HG03457 (cell line): ENCODE data around the gene RPL23.

Experiments used
- ATAC-seq: cut with Tn5 transposase; IDR thresholded peaks from one replicate; pipeline ENCODE4 v1.9.1; 2021; ENCODE audit warnings: moderate number of reproducible peaks; ENCODE audit not compliant: unreplicated experiment

RPL23 gene

GRCh38 chr17:38800237-38800760 is 53.2 kb downstream of the RPL23 start:
- ATAC-seq: no peak

- ATAC-seq: peak; percentile 69
Measured at GRCh38 chr17:38799501-38800236, 53.9 kb downstream of the RPL23 start, which contains the start of gene PIP4K2B. PIP4K2B (minus strand) TSS chr17:38799556; CDS start chr17:38799424, 132 bp downstream.

GRCh38 chr17:38798614-38799500 is 54.7 kb downstream of the RPL23 start:
- ATAC-seq: no peak
